Suprapubic skin (tissue), 4 donors: ENCODE results near the gene FRAS1. TPM values are rescaled to one million over a fixed set of nuclear protein-coding genes. Genes with fewer than 3 reads are reported as not detected.

Experiments used
- DNase-seq, 2 donors: peaks; one replicate each; pipeline ENCODE4 v3.0.0-alpha.2; 2019; ENCODE audit warnings: low spot score in 2 of 2
- H3K27ac ChIP-seq: fragments of 200-600 bp; sonication (generic); one replicate; pipeline ENCODE4 v1.5.1; 2019
- H3K27me3 ChIP-seq: fragments of 200-600 bp; sonication (generic); one replicate; pipeline ENCODE4 v1.5.1; 2019
- H3K36me3 ChIP-seq: fragments of 200-600 bp; sonication (generic); one replicate; pipeline ENCODE4 v1.5.1; 2019
- H3K4me1 ChIP-seq: fragments of 200-600 bp; sonication (generic); one replicate; pipeline ENCODE4 v1.5.1; 2019
- H3K4me3 ChIP-seq: fragments of 200-600 bp; sonication (generic); one replicate; pipeline ENCODE4 v1.5.1; 2019; ENCODE audit warnings: mild to moderate bottlenecking
- H3K9me3 ChIP-seq: fragments of 200-600 bp; sonication (generic); one replicate; pipeline ENCODE4 v1.5.1; 2019
- EP300 ChIP-seq: sonication (generic); formaldehyde crosslinking; IDR thresholded peaks from one replicate; pipeline ENCODE4 v1.6.1; 2017; ENCODE audit warnings: antibody characterized with exemption
- POLR2A ChIP-seq, 2 donors: fragments of 450-650 bp; IDR thresholded peaks; one replicate each; pipeline ENCODE4 v1.6.1; 2017; ENCODE audit warnings: antibody characterized with exemption in 2 of 2, mild to moderate bottlenecking in 2 of 2, moderate library complexity in 2 of 2
- POLR2AphosphoS5 ChIP-seq, 3 donors: sonication (generic); formaldehyde crosslinking; IDR thresholded peaks; one replicate each; pipeline ENCODE4 v1.6.1; 2017; ENCODE audit warnings: antibody characterized with exemption in 3 of 3
- WGBS: methylation state at CpG from one replicate; pipeline ENCODE4 v1.1.5; 2018; 5-methylcytosine and 5-hydroxymethylcytosine counted together
- total RNA-seq, 4 donors: library from RNA; depleted of rRNA; stranded (reverse); fragments of >200 nt; gene quantifications; one replicate each; pipeline ENCODE4 v1.1.0, GENCODE V29; 2016
- TF ChIP-seq, protein P1 (sequence below), 2 donors: fragments of 200-600 bp in 1 of 2; fragments of 450-650 bp in 1 of 2; sonication (generic) in 1 of 2; IDR thresholded peaks; one replicate each; pipeline ENCODE4 v1.5.1; 2016 to 2019; ENCODE audit warnings: antibody characterized with exemption in 2 of 2, mild to moderate bottlenecking in 1 of 2, moderate library complexity in 1 of 2

FRAS1 gene
- total RNA-seq, 4 donors from 2014 or later, result 1.4 to 24.9 (median 3.8) TPM

- Histone ChIP-seq H3K36me3 (no peaks in the 10 kb centered on the region), H3K27me3 (no peaks in the 10 kb centered on the region), H3K27ac (no peak overlapping the region), H3K9me3 (no peaks in the 10 kb centered on the region), H3K4me1 (no peaks in the 10 kb centered on the region), H3K4me3 (no peak overlapping the region)
- no peak for DNase-seq
- TF ChIP-seq, protein P1, sequence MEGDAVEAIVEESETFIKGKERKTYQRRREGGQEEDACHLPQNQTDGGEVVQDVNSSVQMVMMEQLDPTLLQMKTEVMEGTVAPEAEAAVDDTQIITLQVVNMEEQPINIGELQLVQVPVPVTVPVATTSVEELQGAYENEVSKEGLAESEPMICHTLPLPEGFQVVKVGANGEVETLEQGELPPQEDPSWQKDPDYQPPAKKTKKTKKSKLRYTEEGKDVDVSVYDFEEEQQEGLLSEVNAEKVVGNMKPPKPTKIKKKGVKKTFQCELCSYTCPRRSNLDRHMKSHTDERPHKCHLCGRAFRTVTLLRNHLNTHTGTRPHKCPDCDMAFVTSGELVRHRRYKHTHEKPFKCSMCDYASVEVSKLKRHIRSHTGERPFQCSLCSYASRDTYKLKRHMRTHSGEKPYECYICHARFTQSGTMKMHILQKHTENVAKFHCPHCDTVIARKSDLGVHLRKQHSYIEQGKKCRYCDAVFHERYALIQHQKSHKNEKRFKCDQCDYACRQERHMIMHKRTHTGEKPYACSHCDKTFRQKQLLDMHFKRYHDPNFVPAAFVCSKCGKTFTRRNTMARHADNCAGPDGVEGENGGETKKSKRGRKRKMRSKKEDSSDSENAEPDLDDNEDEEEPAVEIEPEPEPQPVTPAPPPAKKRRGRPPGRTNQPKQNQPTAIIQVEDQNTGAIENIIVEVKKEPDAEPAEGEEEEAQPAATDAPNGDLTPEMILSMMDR (IDR thresholded peaks at IDR 0.05), result no peak
- TF ChIP-seq EP300 (no peak), POLR2AphosphoS5 (IDR thresholded peaks at IDR 0.05) (no peak)
- 3% methylated on average over 1 of the region's 1 CpG for WGBS
Measured at GRCh38 chr4:78068481-78068880, 11.4 kb downstream of the FRAS1 start.

DNA sequence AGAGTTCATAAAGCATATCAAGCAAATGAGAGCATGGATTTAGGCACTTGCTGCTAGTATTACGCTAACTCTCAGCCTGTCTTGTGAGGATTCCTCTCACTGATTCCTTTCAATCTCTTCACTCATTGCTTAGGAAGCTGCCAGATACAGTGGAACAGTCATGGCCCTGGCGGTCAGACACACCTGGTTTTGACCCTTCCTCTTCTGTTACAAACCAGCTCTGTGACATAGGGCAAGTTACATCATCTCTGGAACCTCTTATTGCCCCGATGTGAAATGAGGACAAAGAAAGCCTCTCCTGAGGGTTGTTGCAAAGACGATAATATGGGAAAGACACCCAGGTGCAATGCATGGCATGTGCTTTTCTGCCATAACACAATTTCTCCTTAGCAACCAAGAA is 12.2 kb downstream of the FRAS1 start:
- H3K4me3 ChIP-seq, result no peak overlapping the region
- no peaks in the 10 kb centered on the region for H3K9me3 ChIP-seq
- TF ChIP-seq POLR2AphosphoS5 (IDR thresholded peaks at IDR 0.05) (no peak), POLR2A (IDR thresholded peaks at IDR 0.05) (no peak), EP300 (no peak)
- TF ChIP-seq, protein P1 (IDR thresholded peaks at IDR 0.05), result no peak
- WGBS, result 82% methylated on average over 4 of the region's 4 CpGs
- H3K27ac ChIP-seq, result no peak overlapping the region
- no peaks in the 10 kb centered on the region for H3K36me3 ChIP-seq
- no peaks in the 10 kb centered on the region for H3K4me1 ChIP-seq
- H3K27me3 ChIP-seq, result no peaks in the 10 kb centered on the region
- DNase-seq, result no peak

GRCh38 chr4:78069859-78070258 is 12.7 kb downstream of the FRAS1 start:
- Histone ChIP-seq H3K4me1 (no peaks in the 10 kb centered on the region), H3K4me3 (no peak overlapping the region), H3K9me3 (no peaks in the 10 kb centered on the region), H3K27me3 (no peaks in the 10 kb centered on the region), H3K36me3 (no peaks in the 10 kb centered on the region), H3K27ac (no peak overlapping the region)
- TF ChIP-seq POLR2AphosphoS5 (IDR thresholded peaks at IDR 0.05), result no peak
- no peak for TF ChIP-seq POLR2A (IDR thresholded peaks at IDR 0.05)
- TF ChIP-seq, protein P1 (IDR thresholded peaks at IDR 0.05), result no peak
- TF ChIP-seq EP300, result no peak
- DNase-seq, result no peak
- WGBS, result 81% methylated on average over 3 of the region's 3 CpGs

- DNase-seq, result no peak
- Histone ChIP-seq H3K9me3 (no peaks in the 10 kb centered on the region), H3K27me3 (no peaks in the 10 kb centered on the region), H3K36me3 (no peaks in the 10 kb centered on the region), H3K4me1 (no peaks in the 10 kb centered on the region), H3K27ac (no peak overlapping the region), H3K4me3 (no peak overlapping the region)
- WGBS, result 55% methylated on average over 2 of the region's 2 CpGs
- no peak for TF ChIP-seq EP300
- TF ChIP-seq POLR2A (IDR thresholded peaks at IDR 0.05), result no peak
- TF ChIP-seq POLR2AphosphoS5 (IDR thresholded peaks at IDR 0.05), result no peak
- TF ChIP-seq, protein P1 (IDR thresholded peaks at IDR 0.05), result no peak
Measured at GRCh38 chr4:78070731-78071282, 13.7 kb downstream of the FRAS1 start.

GRCh38 chr4:78074759-78075158 is 17.6 kb downstream of the FRAS1 start:
- Histone ChIP-seq H3K9me3 (no peaks in the 10 kb centered on the region), H3K27me3 (no peaks in the 10 kb centered on the region), H3K4me1 (no peaks in the 10 kb centered on the region), H3K27ac (no peak overlapping the region), H3K4me3 (no peak overlapping the region), H3K36me3 (no peaks in the 10 kb centered on the region)
- TF ChIP-seq POLR2A (IDR thresholded peaks at IDR 0.05), result no peak
- TF ChIP-seq POLR2AphosphoS5 (IDR thresholded peaks at IDR 0.05), result no peak
- no peak for TF ChIP-seq EP300
- TF ChIP-seq, protein P1 (IDR thresholded peaks at IDR 0.05), result no peak
- 88% methylated on average over 3 of the region's 3 CpGs for WGBS
- no peak for DNase-seq
